GM18508 (cell line): ENCODE data around the gene PEAR1.

Source experiments
- ATAC-seq: cut with Tn5 transposase; IDR thresholded peaks from one replicate; pipeline ENCODE4 v1.9.1; 2021; ENCODE audit warnings: moderate number of reproducible peaks; ENCODE audit not compliant: insufficient read depth, unreplicated experiment

Gene PEAR1

DNA sequence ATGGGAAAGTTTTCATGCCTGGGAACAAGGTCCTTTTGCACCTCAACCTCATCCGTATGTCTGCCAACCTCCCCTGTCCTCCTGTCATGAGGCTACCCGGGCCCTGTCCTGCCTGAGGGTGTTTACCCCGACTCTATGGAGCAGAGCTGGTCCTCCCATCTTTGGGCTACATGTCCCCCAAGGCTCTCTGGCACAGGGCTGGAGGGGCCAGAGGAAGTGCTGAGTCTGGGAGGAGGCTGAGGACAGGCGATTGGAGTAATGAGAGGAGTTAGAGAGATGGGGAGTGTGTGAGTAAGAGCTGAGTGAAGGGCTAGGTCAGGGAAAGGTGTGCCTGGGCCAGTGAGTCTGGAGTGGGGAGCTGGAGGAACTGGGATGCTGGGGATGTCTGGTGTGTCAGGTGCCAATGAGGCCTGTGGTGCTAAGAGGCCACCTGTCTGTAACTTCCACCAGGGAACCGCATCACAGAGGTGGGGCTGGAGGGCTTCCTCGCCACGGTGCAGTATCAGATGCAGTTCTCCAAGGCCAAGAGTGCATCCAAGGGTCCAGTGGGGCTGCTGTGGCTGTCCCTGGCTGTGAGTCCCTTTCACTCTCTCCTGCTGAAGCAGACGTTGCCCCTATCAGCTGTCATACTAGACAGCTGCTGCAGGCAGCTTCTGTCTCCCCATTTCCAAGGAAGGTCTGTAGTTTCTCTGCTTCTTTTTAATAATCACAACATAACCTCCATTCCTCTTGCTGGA lies 38.6 kb downstream of the PEAR1 start:
- no peak for ATAC-seq

DNA sequence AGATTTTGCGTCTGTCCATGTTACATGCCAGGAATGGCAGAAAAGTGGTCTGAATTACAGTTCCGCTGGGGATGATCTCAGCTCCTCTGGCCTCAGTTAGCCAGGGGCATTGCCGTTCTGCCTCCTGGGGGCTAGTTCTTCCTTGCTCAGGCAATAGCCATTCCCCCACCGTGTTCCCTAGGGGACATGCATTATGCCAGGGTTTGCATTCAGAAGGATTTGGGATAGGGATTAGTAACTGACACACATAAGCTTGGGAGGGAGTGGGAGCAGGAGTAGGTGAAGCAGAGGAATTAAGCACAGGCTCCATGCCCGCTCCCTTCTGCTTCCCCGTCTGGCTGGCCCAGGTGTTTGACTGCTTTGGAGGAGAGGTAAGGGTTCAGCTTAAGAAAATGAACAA lies 39.6 kb downstream of the PEAR1 start:
- no peak for ATAC-seq

- no peak for ATAC-seq
Measured at GRCh38 chr1:156935505-156936128, 42.1 kb downstream of the PEAR1 start.

- ATAC-seq = no peak
Measured at GRCh38 chr1:156936191-156936590, 42.7 kb downstream of the PEAR1 start.

DNA sequence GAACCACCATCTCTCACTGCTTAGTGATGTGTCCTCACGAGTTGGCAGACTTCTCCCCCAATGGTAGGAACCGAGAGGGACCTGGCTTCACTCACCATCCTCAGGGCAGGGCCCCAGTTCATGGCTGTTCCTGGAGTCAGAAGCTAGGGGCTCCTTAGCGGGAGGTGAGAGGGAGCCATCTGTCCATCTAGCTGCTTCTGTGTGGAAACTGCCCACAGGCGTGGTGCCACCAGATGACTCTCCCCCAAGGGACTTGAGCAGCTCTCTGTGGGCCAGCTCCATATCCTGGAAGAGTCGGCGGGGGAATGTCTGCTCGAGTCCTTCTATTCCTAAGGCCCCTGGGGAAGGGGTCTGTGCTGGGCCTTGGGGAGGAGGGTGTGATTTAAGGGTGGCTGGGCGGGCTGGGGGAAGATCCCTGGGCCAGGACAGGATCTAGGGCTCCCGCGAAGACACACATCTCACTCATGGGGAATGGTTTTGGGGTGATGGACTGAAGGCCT lies 43.3 kb downstream of the PEAR1 start:
- no peak for ATAC-seq

DNA sequence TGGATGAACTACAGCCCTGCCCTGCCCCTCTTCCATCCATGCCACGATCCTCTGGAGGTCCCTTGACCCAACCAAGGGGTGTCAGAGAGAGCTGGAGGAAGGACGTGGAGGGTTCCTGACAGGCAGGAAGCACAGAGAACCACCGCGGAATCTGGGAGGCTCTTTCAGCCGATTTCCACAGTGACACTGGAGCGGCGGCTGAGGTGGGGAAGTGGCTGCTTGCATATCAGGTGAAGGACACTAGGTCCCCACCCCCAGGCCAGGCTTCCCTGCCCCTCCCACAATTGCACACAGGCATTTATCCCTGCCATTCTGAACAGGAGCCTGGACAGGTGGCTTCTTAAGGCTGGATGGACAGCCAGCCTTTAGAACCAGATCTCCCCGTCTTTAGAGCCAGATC lies 44.4 kb downstream of the PEAR1 start:
- ATAC-seq = no peak

GRCh38 chr1:156938813-156939212 lies 45.3 kb downstream of the PEAR1 start:
- no peak for ATAC-seq

DNA sequence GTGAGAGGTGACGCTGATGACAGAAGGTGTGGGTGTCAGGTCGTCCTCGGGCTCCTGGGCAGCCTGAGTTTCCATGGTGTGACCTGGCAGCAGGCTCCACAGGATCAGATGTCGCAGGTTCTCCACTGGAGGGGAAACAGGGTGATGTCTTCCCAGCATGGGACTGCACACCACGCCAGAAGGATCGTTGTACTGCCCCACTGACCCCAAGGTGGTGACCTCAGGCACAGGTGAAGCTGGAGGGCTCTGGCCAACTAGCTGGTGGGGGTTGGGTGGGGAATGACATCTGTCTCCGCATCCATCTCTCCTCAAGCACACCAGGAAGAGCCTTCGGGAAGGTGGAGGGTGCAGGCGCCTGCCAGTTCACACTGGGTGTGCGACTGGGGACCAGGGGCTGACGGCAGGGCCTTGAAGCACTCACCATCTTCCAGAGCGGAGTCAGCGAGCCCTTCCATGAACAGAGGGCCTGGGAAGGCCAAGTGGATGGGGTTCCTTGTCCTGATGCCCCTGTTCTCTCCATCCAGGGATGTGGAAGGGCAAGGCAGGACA lies 46.3 kb downstream of the PEAR1 start:
- ATAC-seq = no peak

DNA sequence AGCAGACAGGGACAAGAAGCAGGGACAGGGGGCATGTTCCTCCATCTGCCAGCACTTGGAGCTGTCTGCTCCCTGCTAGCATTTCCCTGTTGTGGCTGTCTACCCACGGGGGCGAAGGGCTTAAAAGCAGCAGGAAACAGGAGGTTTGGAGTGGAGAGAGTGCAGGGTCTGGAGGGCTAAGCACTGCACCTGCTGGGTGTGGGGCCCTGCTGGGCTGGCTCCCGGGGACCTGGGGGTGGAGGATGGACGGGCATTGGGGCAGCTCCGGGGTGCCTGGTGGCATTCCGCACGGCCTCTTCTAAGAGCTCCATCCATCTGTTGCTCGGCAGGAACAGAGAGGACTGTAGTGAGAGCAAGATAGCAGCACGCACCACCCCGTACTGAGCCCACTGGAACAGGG lies 48.2 kb downstream of the PEAR1 start:
- ATAC-seq = no peak

DNA sequence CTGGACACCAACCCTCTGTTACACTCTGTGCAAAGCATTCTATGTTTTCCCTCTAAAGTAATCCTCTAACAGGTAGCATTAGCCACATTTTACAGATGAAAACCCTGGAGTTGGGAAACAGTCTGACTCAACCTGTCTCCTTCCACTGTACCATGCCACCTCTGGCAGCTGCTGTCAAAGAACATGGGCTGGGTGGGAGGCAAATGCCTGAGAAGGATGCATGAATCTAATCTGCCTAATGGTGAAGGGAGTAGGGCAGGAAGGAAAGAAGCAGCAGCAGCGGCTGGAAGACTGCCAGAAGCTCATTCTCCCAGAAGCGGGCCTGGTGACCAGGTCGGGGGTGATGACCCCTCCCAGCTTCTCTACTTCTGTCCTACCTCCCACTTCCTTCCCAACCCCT lies 48.7 kb downstream of the PEAR1 start:
- ATAC-seq = no peak

- no peak for ATAC-seq
Measured at GRCh38 chr1:156942576-156942975, 49.1 kb downstream of the PEAR1 start.

DNA sequence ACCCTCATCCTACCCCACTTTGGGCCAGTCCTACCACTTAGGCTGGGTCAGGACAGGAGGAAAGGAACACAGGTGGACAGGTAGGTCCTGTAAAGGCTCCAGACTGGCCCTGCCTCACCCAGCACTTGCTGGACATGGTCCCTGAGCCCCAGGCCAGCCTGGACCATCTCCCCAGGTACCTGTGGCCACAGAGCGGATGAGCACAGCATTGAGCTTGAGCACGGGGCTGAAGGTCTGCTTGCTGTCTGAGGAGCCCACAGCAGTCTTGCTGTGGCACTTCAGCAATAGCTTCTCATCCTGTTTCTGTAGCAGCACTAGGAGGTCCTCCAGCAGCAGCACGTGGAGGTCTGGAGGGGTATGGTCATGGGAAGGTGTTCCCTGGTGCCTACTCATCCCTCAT lies 50.2 kb downstream of the PEAR1 start:
- ATAC-seq = no peak

DNA sequence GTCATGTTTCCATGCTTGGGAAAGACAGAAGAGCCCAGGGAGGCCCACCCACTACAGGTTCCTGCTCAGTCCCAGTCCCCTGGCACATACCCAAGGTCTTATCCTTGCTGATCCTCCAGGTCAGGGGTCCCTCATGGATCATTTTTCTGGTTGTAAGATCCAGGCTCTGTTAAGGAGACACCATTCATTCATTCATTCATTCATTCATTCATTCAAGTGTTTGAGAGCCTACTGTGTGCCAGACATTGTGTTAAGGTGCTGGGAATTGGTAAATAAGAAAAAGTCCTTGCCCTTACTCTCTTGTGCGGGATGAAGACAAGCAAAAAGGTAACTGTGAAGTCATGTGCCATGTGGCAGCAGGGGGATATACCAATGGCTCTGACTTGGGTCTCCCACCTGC lies 50.8 kb downstream of the PEAR1 start:
- ATAC-seq = no peak

GRCh38 chr1:156944848-156945247 lies 51.3 kb downstream of the PEAR1 start:
- ATAC-seq = no peak

DNA sequence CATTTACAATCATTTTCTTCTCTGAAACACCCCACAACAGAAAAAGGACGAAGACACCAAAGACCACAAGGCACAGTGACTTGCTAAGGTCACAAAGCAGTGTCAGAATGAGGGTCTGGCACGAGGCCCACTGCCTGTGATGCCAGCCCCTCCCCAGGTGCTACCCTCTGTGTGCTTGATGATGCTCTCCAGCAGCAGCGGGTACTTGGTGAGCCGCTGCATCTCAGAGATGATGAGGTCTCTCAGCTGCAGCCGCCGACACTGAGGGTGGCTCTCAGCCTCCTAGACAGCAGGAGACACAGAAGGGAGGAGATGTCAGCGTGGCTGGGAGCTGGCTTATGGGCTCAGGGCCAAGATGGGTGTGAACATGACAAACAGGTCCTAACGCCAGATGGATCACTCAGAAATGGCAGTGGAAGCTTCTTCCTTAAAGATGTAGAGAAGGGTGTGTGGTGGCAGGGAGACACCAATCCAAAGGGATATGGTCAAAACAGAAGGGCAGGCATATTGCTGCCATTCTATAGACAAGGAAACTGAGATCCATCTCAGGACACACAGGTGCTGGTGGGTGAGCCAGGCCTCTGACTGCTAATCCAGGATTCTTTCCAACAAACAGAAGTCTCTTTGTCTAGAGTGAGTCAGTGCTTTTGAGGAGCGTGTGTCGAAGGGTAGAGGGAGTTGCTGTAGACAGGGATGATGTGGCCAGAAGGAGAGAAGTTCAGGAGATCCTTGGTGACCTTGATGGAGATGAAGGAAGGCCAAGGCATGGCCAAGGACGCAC lies 52.6 kb downstream of the PEAR1 start:
- ATAC-seq = no peak

GRCh38 chr1:156947127-156947526 lies 53.6 kb downstream of the PEAR1 start:
- ATAC-seq = no peak

DNA sequence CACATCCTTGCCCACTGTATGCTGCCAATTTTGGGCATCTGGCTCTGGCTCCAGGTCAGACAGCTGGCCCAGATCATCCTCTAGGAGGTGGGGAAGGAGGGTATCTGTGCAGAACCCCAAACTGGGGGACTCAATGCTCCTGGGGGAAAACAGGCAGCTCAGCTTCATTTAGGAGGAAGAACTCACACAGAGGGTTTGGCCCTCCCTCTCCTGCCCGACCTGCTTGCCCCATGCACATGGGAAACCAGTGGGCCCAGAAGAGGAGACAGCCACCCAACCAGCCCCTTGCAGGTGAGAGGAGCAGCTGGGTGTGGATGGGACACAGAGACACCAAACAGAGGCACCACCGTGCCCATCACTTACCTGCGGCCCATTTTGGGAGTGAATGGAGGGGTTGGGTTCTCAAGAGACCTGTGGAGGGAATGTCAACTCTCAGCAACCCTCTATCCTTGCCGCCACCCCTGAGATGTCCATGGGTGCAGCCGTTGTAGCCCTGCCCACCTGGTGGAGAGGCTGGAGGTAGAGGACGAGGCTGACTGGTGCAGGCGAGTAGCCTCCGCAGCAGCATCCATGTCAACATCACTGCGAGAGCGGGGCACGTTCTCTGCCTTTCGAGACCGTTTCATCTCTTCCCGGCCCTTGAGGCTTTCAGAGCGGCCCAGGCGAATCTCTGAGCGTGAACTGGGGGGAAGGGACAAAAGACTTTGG lies 54.5 kb downstream of the PEAR1 start:
- ATAC-seq = no peak

DNA sequence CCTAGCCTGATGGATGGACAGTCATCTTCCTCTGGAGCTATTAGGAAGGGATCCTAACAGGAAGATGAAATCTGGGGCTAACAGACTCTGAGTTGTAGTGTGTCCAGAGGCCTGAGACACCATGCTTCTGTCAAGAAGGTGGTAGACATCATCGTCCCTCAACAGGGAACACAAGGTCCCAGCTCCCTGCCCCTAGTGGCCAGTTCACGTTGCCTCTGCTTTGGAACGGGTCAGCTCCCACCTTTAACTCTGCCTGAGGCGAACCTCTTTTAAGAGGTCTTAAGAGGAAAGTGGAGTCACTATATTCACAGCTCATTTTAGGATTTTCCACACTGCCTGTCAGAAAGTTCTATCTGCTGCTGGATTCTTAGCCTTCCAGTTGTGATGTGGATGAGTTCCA lies 55.2 kb downstream of the PEAR1 start:
- ATAC-seq = no peak

DNA sequence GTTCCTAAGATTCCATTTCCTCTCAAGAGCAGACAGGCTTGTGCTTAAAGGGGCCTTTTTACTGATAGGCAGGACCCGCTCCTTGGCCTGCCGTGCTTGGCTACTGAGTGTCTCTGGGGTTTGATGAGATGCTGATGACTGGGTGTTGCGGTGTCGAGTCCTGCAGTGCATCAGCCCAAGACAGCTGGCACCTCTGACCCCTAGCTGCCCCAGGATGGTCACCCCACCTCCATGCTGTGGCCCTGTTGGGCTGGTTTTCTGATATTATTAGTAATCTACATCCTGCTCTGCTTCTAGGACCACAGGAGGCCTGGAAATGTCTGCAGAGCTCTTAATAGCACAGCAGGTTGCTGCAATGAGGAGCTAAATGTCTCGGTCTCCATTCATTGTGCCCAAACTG lies 55.6 kb downstream of the PEAR1 start:
- ATAC-seq = no peak

DNA sequence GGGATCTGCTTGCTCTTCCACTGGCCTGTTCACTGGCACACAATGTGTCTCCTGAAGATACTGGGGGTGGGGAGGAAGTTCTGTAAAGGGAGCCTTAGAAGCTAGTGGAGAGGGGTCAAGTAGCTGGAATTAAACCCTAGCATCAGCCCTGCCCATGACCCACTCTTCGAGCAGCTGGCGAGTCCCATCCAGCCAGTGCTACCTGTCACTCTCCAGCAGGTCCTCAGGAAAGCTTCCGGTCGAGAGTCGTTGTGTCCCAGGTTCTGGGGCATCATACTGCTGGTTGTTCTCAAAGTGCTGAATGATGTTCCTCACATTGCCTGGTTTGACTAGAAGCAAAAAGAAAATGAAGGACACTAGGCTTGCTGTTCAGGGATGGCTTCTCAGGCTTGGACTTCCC lies 57.9 kb downstream of the PEAR1 start:
- no peak for ATAC-seq
